ENCODE results near the gene TAP2.

GRCh38 chr6:32796848-32797776, 41.4 kb downstream of the TAP2 start:
- TF ChIP-seq EZH2 (IDR thresholded peaks at IDR 0.05) (no peak), POLR2AphosphoS5 (IDR thresholded peaks at IDR 0.05; ENCODE audit: borderline replicate concordance, low read depth, low read length) (no peak)

Data from SK-N-MC (cell line).